ENCODE data around the gene ISM1. TPM values are rescaled to one million over a fixed set of nuclear protein-coding genes. Genes with fewer than 3 reads are reported as not detected.

Gene ISM1
- polyA plus RNA-seq, 1 donor from 2014 or later, result not detected

GRCh38 chr20:13292201-13292885, 71.3 kb downstream of the ISM1 start:
- H3K79me2 ChIP-seq (replicated peaks; ENCODE audit: insufficient read depth, low read length), result no peaks in the 10 kb centered on the region

GRCh38 chr20:13294522-13294921, 73.4 kb downstream of the ISM1 start:
- Histone ChIP-seq H3K4me3 (ENCODE audit: low read length) (no peak overlapping the region), H3K4me2 (ENCODE audit: low read length) (no peak overlapping the region), H4K20me1 (ENCODE audit: insufficient read depth) (no peaks in the 10 kb centered on the region), H3K27ac (ENCODE audit: low read length) (no peak overlapping the region), H3F3A (ENCODE audit: insufficient read depth, low read length, poor library complexity, severe bottlenecking) (no peaks in the 10 kb centered on the region), H3K9ac (ENCODE audit: low read length) (no peak overlapping the region), H3K9me3 (ENCODE audit: low read length) (no peaks in the 10 kb centered on the region), H2AFZ (ENCODE audit: low read depth, low read length) (no peak overlapping the region), H3K9me2 (ENCODE audit: insufficient read depth, low read length) (no peaks in the 10 kb centered on the region), H3K36me3 (ENCODE audit: insufficient read depth, low read length) (no peaks in the 10 kb centered on the region), H3K79me2 (replicated peaks; ENCODE audit: insufficient read depth, low read length) (no peaks in the 10 kb centered on the region), H3K27me3 (ENCODE audit: insufficient read depth, low read depth, low read length) (no peaks in the 10 kb centered on the region)
- TF ChIP-seq CTCF (IDR thresholded peaks at IDR 0.05; ENCODE audit: poor library complexity, severe bottlenecking), result no peak
- no peak for TF ChIP-seq POLR2AphosphoS5 (IDR thresholded peaks at IDR 0.05)
- TF ChIP-seq TAF1 (IDR thresholded peaks at IDR 0.05; ENCODE audit: low read depth), result no peak
- TF ChIP-seq MXI1 (conservative IDR thresholded peaks at IDR 0.05; ENCODE audit: poor library complexity, severe bottlenecking), result no peak
- TF ChIP-seq REST (IDR thresholded peaks at IDR 0.05; ENCODE audit: borderline replicate concordance), result no peak

More at GRCh38 chr20:13292201-13292885, 71.3 kb downstream of the ISM1 start:
- no peak overlapping the region for H3K4me3 ChIP-seq (ENCODE audit: low read length)
- H3K27me3 ChIP-seq (ENCODE audit: insufficient read depth, low read depth, low read length), result no peaks in the 10 kb centered on the region
- no peak overlapping the region for H3K27ac ChIP-seq (ENCODE audit: low read length)
- no peak overlapping the region for H2AFZ ChIP-seq (ENCODE audit: low read depth, low read length)
- H3F3A ChIP-seq (ENCODE audit: insufficient read depth, low read length, poor library complexity, severe bottlenecking), result no peaks in the 10 kb centered on the region
- H3K9ac ChIP-seq (ENCODE audit: low read length), result no peak overlapping the region
- H4K20me1 ChIP-seq (ENCODE audit: insufficient read depth), result no peaks in the 10 kb centered on the region
- H3K9me2 ChIP-seq (ENCODE audit: insufficient read depth, low read length), result no peaks in the 10 kb centered on the region
- H3K4me2 ChIP-seq (ENCODE audit: low read length), result no peak overlapping the region
- TF ChIP-seq TAF1 (IDR thresholded peaks at IDR 0.05; ENCODE audit: low read depth), result no peak
- no peak for TF ChIP-seq REST (IDR thresholded peaks at IDR 0.05; ENCODE audit: borderline replicate concordance)
- no peak for TF ChIP-seq EP300 (conservative IDR thresholded peaks at IDR 0.05; ENCODE audit: poor library complexity, severe bottlenecking)
- TF ChIP-seq CTCF (IDR thresholded peaks at IDR 0.05; ENCODE audit: poor library complexity, severe bottlenecking), result no peak
- TF ChIP-seq SMC3 (conservative IDR thresholded peaks at IDR 0.05; ENCODE audit: poor library complexity), result no peak
- no peak for TF ChIP-seq POLR2AphosphoS5 (IDR thresholded peaks at IDR 0.05)
- no peak for TF ChIP-seq MXI1 (conservative IDR thresholded peaks at IDR 0.05; ENCODE audit: poor library complexity, severe bottlenecking)
- no peak for TF ChIP-seq RAD21 (conservative IDR thresholded peaks at IDR 0.05)
- no peak for TF ChIP-seq EZH2 (IDR thresholded peaks at IDR 0.05; ENCODE audit: borderline replicate concordance, insufficient read depth, low read length, poor library complexity, severe bottlenecking)
- no peaks in the 10 kb centered on the region for H3K36me3 ChIP-seq (ENCODE audit: insufficient read depth, low read length)
- H3K9me3 ChIP-seq (ENCODE audit: low read length), result no peaks in the 10 kb centered on the region

Measured in neural cell (in vitro differentiated cells).